Omental fat pad (tissue), 4 donors: ENCODE measurements around the gene INPP5J. TPM values are rescaled to one million over a fixed set of nuclear protein-coding genes. Genes with fewer than 3 reads are reported as not detected.
A peak's percentile ranks its signal among the peaks of the same experiment; 100 is the strongest.

Source experiments
- ATAC-seq: fragments of 150-250 bp; one replicate; pipeline ENCODE4 v1.9.1; 2016; ENCODE audit warnings: mild to moderate bottlenecking, moderate library complexity; ENCODE audit not compliant: low FRiP score
- DNase-seq: peaks from one replicate; pipeline ENCODE4 v3.0.0-alpha.2; 2019; ENCODE audit warnings: low spot score
- CTCF ChIP-seq, 3 donors: fragments of 450-650 bp; IDR thresholded peaks; one replicate each; pipeline ENCODE4 v1.5.1; 2016 to 2017; ENCODE audit warnings: antibody characterized with exemption in 3 of 3, mild to moderate bottlenecking in 3 of 3, moderate library complexity in 2 of 3
- total RNA-seq, 4 donors: library from RNA; depleted of rRNA; stranded (reverse); fragments of >200 nt; gene quantifications; one replicate each; pipeline ENCODE4 v1.1.0, GENCODE V29; 2016

The INPP5J gene
- total RNA-seq, 4 donors from 2014 or later: 0.24 to 0.84 (median 0.42) TPM

GRCh38 chr22:31089160-31090100, 33.3 kb upstream of the INPP5J start:
- ATAC-seq: no peak
- no peak for DNase-seq
- peak in 1 of 3 donors; percentile 19 for TF ChIP-seq CTCF (IDR thresholded peaks at IDR 0.05)

DNA sequence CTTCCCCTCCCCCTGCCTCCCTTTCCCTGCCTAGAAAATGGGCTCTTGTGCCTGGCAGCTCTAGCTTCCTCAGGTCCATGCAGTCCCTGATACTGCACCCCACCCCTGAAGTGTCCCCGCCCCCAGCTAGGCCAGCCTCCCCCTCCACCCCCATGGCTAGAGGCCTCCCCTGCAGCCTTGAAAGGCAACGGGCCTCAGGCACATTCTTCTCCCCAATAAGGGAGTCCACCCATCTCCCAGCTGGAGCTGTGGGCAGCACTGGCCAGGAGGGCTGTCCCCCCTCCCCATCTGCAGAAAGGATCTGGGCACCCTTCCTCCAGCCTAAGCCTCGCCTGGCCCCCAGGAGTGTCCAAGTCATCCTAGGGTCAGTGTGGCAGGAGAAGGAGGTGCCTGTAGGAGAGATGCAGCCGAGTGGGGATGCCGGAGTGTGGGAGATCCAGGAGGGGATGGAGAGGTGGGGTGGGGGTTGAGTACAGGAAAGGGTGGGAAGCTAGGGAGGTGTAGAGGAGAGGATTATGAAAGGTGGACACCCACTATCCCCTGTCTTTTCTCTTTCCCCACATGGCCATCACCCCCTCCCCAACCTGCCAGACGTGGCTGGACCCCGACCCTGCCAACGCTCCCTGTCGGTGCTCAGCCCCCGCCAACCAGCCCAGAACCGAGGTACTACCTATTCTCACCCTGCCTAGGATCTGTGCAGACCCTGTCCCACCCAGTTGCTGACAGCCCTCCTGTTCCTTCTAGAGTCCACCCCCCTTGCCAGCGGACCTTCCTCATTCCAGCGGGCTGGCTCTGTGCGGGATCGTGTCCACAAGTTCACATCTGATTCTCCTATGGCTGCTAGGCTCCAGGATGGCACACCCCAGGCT, 32.3 kb upstream of the INPP5J start:
- no peak for TF ChIP-seq CTCF (IDR thresholded peaks at IDR 0.05)
- DNase-seq (no peak), ATAC-seq (no peak)

DNA sequence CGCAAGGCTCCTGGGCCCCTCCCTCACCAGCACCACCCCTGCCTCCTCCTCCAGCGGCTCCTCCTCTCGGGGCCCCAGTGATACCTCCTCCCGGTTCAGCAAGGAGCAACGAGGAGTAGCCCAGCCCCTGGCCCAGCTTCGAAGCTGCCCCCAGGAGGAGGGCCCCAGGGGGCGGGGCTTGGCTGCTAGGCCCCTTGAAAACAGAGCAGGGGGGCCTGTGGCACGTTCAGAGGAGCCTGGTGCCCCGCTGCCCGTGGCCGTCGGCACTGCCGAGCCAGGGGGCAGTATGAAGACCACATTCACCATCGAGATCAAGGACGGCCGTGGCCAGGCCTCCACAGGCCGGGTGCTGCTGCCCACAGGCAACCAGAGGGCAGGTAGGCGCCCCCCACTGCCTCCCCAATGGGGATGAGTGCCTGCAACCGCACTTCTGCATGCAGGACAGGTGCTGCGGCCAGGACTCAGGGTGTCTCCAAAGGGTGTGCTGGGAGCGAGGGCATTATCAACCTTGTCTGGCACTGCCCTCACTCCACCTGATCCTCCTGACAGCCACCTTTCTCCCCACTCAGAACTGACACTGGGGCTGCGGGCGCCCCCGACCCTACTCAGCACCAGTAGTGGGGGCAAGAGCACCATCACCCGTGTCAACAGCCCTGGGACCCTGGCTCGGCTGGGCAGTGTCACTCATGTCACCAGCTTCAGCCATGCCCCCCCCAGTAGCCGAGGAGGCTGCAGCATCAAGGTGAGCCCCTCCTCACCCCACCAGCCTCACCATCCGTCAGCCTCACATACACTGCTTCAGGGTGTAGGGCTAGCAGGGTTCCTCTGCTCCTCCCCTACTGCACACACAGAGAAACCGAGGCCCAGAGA, 31.4 kb upstream of the INPP5J start:
- no peak for ATAC-seq
- TF ChIP-seq CTCF (IDR thresholded peaks at IDR 0.05): peak in 1 of 3 donors; percentile 6
- DNase-seq: no peak

DNA sequence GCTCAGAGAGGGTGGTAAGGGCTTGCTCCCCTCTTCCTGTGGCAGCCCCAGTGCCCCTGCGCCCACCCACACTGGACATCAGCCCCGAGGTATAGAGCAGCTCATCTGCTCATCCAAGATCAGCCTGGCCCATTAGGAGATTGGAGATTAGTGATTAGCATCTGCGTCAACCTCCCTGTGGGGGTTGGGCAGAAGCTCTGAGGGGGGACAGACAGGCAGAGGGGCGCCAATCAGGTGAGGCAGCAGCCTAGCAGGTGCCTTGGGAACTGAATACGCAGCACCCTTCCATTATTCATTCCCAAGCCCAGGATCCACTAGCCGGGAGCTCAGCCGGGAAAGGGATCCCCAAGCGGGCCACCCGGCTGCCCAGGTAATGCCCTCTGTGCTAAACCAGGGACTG, 30.6 kb upstream of the INPP5J start:
- TF ChIP-seq CTCF (IDR thresholded peaks at IDR 0.05): no peak
- no peak for ATAC-seq
- no peak for DNase-seq

DNA sequence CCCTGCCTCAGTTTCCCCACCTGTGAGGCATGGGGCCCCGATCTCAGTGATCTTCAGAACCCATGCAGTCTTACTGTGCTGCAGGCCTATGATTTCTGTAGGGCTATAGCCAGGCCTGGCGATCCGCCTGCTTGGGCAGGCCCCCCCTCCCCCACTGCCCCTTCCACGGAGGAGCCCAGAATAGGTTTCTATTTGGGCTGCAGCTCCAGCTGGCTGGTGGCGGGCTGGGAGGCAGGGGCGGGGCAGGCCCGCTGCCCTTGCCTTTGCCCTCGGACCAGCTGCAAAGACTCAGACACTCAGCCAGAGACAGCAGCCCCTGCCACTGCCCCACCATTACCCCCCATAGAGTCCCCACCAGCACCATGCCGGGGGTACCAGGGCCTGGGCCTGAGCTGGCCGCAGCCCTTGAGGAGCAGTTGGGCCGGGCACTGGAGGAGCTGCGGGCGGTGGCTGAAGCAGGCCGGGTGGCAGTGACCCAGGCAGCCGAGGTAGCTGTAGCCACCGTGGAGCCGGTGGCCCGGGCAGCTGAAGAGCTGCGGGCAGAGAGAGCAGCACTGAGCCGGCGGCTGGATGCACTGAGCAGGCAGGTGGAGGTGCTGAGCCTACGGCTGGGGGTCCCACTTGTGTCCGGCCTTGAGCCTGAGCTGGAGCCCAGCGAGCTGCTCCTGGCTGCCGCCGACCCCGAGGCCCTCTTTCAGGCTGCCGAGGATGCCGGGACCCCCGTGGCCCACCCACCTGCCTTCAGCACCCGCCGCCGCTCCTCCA, 29.5 kb upstream of the INPP5J start:
- no peak for DNase-seq
- TF ChIP-seq CTCF (IDR thresholded peaks at IDR 0.05): no peak
- ATAC-seq: no peak
